ENCODE results near the gene GNGT1. TPM values are rescaled to one million over a fixed set of nuclear protein-coding genes. Genes with fewer than 3 reads are reported as not detected.

The GNGT1 gene
- total and polyA plus RNA-seq, 7 experiments from 2014 or later, result not detected

DNA sequence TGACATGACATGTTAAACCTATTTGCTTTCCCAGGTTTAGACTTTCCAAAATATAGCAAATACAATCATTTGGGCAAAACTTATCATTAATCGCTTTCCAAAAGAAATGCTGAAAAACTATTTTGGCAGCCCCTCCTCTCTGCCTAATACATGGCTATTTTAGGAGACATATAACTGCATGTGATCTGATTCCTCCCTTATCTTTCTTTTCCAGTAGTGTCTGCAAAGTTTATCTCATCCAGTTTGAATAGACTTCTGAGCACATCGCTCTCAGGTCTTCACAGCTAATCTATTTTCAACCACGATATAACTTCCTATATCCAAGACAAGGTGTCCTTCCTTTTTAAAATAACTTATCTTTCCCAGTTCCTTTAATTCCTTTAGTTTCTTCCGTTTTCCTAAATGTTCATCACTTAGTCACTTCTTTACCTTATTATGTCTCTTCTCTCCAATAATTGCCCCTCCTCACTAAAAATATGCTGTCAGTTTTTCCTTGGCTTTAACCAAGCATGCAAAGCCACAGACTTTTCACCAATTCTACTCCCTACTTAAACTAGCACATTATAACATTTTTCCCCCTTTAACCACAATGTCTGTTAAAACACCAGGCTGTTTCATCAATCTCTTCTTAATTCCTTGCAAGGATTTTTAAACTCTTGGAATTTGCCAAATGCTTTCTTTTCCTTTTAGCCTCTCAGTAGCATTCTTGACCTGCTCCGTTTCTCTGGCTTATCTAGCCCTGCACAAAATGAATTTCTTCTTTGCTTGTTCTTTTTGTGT, 39.6 kb downstream of the GNGT1 start:
- Histone ChIP-seq H3K36me3 (ENCODE audit: control insufficient read depth in 2 of 3, insufficient read depth in 3 of 3, low read length in 3 of 3) (no peaks in the 10 kb centered on the region), H3K9me3 (ENCODE audit: control insufficient read depth in 2 of 3, low read length in 3 of 3) (no peaks in the 10 kb centered on the region), H3K27me3 (ENCODE audit: control insufficient read depth in 2 of 2, insufficient read depth in 2 of 2, low read length in 2 of 2) (no peaks in the 10 kb centered on the region), H3K4me3 (ENCODE audit: low read length) (no peak overlapping the region), H3K27ac (ENCODE audit: low read depth, low read length) (no peak overlapping the region), H3K4me1 (ENCODE audit: control insufficient read depth in 2 of 2, insufficient read depth in 2 of 2, low read length in 2 of 2) (no peaks in the 10 kb centered on the region)
- ChIA-PET CTCF (no interaction called here), POLR2A (no interaction called here)
- ATAC-seq, result no peak
- DNase-seq, result no peak
- Mint-ChIP-seq H3K36me3 (no peaks in the 10 kb centered on the region), H3K4me1 (no peaks in the 10 kb centered on the region), H3K27ac (no peak overlapping the region), H3K27me3 (peaks cover 5 to 7% (median 6%) of the 10 kb centered on the region in 5 donors), H3K9me3 (peaks cover 0 to under 1% (median 0%) of the 10 kb centered on the region in 11 donors), H3K4me3 (no peak overlapping the region)
- intact Hi-C loops (cut with micrococcal nuclease), result no loop called here

DNA sequence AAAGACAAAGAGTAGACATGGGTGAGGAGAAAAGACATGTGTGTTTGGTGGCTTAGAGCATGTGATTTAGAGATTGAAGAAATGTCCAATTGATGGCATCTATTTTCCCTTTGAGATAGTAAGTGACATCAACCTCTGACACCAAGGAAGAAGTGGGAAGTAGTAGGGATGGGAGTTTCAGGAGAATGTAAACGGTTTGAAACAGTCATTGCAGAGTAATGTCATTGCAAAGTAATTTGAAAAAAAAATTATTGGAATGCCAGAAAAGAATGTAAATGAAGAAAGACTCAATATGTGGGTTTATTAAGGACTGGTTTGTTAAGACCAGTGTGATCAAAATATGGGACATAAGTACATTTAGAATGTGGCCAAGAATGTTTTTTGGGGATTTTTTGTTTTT, 41.7 kb downstream of the GNGT1 start:
- H3K27me3 ChIP-seq (ENCODE audit: control insufficient read depth in 2 of 2, insufficient read depth in 2 of 2, low read length in 2 of 2), result no peaks in the 10 kb centered on the region
- Mint-ChIP-seq H3K36me3 (no peaks in the 10 kb centered on the region), H3K9me3 (no peaks in the 10 kb centered on the region), H3K4me3 (no peak overlapping the region), H3K4me1 (no peaks in the 10 kb centered on the region), H3K27me3 (peaks cover 3 to 7% (median 5%) of the 10 kb centered on the region in 5 donors), H3K27ac (no peak overlapping the region)
- ATAC-seq (no peak), DNase-seq (no peak)
- H3K9me3 ChIP-seq (ENCODE audit: control insufficient read depth in 2 of 3, low read length in 3 of 3), result no peaks in the 10 kb centered on the region
- H3K27ac ChIP-seq (ENCODE audit: low read depth, low read length), result no peak overlapping the region
- CTCF ChIA-PET, result no interaction called here
- intact Hi-C loops (cut with micrococcal nuclease), result no loop called here
- H3K36me3 ChIP-seq (ENCODE audit: control insufficient read depth in 2 of 3, insufficient read depth in 3 of 3, low read length in 3 of 3), result no peaks in the 10 kb centered on the region
- H3K4me3 ChIP-seq (ENCODE audit: low read length), result no peak overlapping the region
- POLR2A ChIA-PET, result interaction anchor here (0.6 kb wide), 1 partner anchor 617 kb away, joined by 6 read pairs; no protein-coding TSS in a partner anchor
- H3K4me1 ChIP-seq (ENCODE audit: control insufficient read depth in 2 of 2, insufficient read depth in 2 of 2, low read length in 2 of 2), result no peaks in the 10 kb centered on the region

DNA sequence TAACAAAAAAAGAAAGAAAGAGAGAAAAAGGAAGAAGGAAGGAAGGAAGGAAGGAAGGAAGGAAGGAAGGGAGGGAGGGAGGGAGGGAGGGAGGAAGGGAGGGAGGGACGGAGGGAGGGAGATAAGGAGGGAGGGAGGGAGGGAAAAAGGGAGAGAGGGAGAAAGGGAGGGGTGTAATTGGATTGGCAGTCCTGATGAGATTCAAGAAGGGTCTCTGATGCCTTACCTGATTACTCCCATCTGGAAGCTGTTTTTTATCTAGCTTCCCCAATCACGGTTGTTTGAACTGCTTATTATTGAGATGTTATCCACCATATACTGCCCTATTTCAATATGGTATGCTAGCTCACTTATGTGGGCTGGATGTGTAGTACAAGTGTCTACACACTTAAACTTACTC, 42.5 kb downstream of the GNGT1 start:
- H3K4me1 ChIP-seq (ENCODE audit: control insufficient read depth in 2 of 2, insufficient read depth in 2 of 2, low read length in 2 of 2), result no peaks in the 10 kb centered on the region
- Mint-ChIP-seq H3K9me3 (no peaks in the 10 kb centered on the region), H3K4me1 (no peaks in the 10 kb centered on the region), H3K4me3 (no peak overlapping the region), H3K27me3 (peaks cover 0 to 5% (median 4%) of the 10 kb centered on the region in 5 donors), H3K36me3 (no peaks in the 10 kb centered on the region), H3K27ac (no peak overlapping the region)
- ATAC-seq (no peak), DNase-seq (no peak)
- H3K4me3 ChIP-seq (ENCODE audit: low read length), result no peak overlapping the region
- ChIA-PET POLR2A (no interaction called here), CTCF (no interaction called here)
- H3K27ac ChIP-seq (ENCODE audit: low read depth, low read length), result no peak overlapping the region
- H3K27me3 ChIP-seq (ENCODE audit: control insufficient read depth in 2 of 2, insufficient read depth in 2 of 2, low read length in 2 of 2), result no peaks in the 10 kb centered on the region
- no peaks in the 10 kb centered on the region for H3K36me3 ChIP-seq (ENCODE audit: control insufficient read depth in 2 of 3, insufficient read depth in 3 of 3, low read length in 3 of 3)
- H3K9me3 ChIP-seq (ENCODE audit: control insufficient read depth in 2 of 3, low read length in 3 of 3), result no peaks in the 10 kb centered on the region
- intact Hi-C loops (cut with micrococcal nuclease), result no loop called here

DNA sequence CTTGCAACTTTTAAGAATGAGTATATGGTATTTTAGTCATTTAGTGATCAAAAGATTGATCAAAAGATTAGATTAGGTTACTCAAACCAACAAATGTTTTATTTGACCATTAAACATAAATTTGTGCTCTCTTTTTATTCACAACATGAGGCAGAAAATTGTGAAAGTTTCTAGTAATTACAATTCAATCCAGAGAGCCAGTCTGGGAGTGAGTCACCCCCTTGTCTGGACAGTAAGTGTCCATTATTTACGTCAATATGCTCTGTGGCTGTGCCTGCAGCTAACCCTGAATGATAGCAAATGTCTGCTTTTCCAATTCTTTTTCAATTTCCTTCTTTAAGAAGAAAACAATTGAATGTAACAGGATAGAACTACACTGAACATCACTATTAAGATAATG, 43.1 kb downstream of the GNGT1 start:
- H3K27me3 Mint-ChIP-seq, result peaks cover 0 to 5% (median 0%) of the 10 kb centered on the region in 5 donors
- ChIA-PET POLR2A (no interaction called here), CTCF (no interaction called here)
- no peak for ATAC-seq
- no peaks in the 10 kb centered on the region for H3K4me1 Mint-ChIP-seq
- H3K4me3 ChIP-seq (ENCODE audit: low read length), result no peak overlapping the region
- no peak overlapping the region for H3K4me3 Mint-ChIP-seq
- H3K27ac ChIP-seq (ENCODE audit: low read depth, low read length), result no peak overlapping the region
- no peaks in the 10 kb centered on the region for H3K36me3 ChIP-seq (ENCODE audit: control insufficient read depth in 2 of 3, insufficient read depth in 3 of 3, low read length in 3 of 3)
- intact Hi-C loops (cut with micrococcal nuclease), result no loop called here
- no peak for DNase-seq
- no peak overlapping the region for H3K27ac Mint-ChIP-seq
- H3K9me3 Mint-ChIP-seq, result no peaks in the 10 kb centered on the region
- no peaks in the 10 kb centered on the region for H3K4me1 ChIP-seq (ENCODE audit: control insufficient read depth in 2 of 2, insufficient read depth in 2 of 2, low read length in 2 of 2)
- H3K36me3 Mint-ChIP-seq, result no peaks in the 10 kb centered on the region
- no peaks in the 10 kb centered on the region for H3K27me3 ChIP-seq (ENCODE audit: control insufficient read depth in 2 of 2, insufficient read depth in 2 of 2, low read length in 2 of 2)
- H3K9me3 ChIP-seq (ENCODE audit: control insufficient read depth in 2 of 3, low read length in 3 of 3), result no peaks in the 10 kb centered on the region

DNA sequence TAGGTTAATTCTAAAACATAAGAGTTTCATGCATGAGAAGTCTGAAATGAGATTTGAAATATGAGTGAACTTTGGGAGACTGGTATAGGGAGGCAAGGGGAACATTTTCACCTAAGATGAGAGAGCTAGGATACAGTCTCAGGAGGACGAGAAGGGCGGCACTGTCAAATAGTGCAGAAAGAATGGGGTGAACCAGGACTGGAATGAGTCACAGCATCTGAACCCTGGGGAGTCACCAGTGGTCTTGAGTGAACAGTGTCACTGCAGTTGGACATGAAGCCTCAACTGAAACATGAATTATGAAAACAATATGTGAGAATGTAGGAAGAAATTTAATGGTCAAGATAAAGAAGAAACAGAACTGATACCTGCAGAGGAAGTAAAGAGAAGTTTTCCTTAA, 48.9 kb downstream of the GNGT1 start:
- POLR2A ChIA-PET, result no interaction called here
- no peak overlapping the region for H3K27ac Mint-ChIP-seq

DNA sequence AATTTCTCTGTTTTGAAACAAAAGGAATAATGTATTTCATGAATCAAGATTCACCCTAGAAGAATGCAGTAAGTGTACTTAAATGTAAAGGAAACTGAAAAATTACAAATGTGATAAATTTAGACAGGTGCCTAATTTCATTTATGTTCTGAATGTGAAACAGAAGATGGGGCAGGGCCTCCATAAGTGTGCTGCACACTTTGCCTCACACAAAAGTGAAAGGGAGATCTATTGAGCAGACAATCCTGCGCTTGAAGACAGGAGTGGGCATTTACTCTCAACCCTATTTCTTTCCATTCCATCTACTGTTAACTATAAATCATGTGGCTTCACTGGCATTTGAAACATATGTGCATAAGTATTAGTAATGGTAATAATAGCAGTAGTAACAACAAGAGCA, 51.4 kb downstream of the GNGT1 start:
- CTCF ChIA-PET, result no interaction called here
- Histone ChIP-seq H3K36me3 (ENCODE audit: control insufficient read depth in 2 of 3, insufficient read depth in 3 of 3, low read length in 3 of 3) (no peaks in the 10 kb centered on the region), H3K27me3 (ENCODE audit: control insufficient read depth in 2 of 2, insufficient read depth in 2 of 2, low read length in 2 of 2) (no peaks in the 10 kb centered on the region), H3K4me1 (ENCODE audit: control insufficient read depth in 2 of 2, insufficient read depth in 2 of 2, low read length in 2 of 2) (no peaks in the 10 kb centered on the region), H3K9me3 (ENCODE audit: control insufficient read depth in 2 of 3, low read length in 3 of 3) (no peaks in the 10 kb centered on the region), H3K27ac (ENCODE audit: low read depth, low read length) (no peak overlapping the region), H3K4me3 (ENCODE audit: low read length) (no peak overlapping the region)
- H3K9me3 Mint-ChIP-seq, result no peaks in the 10 kb centered on the region
- no peak for ATAC-seq
- POLR2A ChIA-PET, result no interaction called here
- no peak for DNase-seq
- no peak overlapping the region for H3K4me3 Mint-ChIP-seq
- no peaks in the 10 kb centered on the region for H3K27me3 Mint-ChIP-seq
- H3K4me1 Mint-ChIP-seq, result no peaks in the 10 kb centered on the region
- no peak overlapping the region for H3K27ac Mint-ChIP-seq
- H3K36me3 Mint-ChIP-seq, result no peaks in the 10 kb centered on the region
- intact Hi-C loops (cut with micrococcal nuclease), result no loop called here

More for the DNA sequence above, 48.9 kb downstream of the GNGT1 start:
- intact Hi-C loops (cut with micrococcal nuclease), result no loop called here
- Histone ChIP-seq H3K4me3 (ENCODE audit: low read length) (no peak overlapping the region), H3K27ac (ENCODE audit: low read depth, low read length) (no peak overlapping the region), H3K9me3 (ENCODE audit: control insufficient read depth in 2 of 3, low read length in 3 of 3) (no peaks in the 10 kb centered on the region), H3K27me3 (ENCODE audit: control insufficient read depth in 2 of 2, insufficient read depth in 2 of 2, low read length in 2 of 2) (no peaks in the 10 kb centered on the region), H3K4me1 (ENCODE audit: control insufficient read depth in 2 of 2, insufficient read depth in 2 of 2, low read length in 2 of 2) (no peaks in the 10 kb centered on the region), H3K36me3 (ENCODE audit: control insufficient read depth in 2 of 3, insufficient read depth in 3 of 3, low read length in 3 of 3) (no peaks in the 10 kb centered on the region)
- H3K27me3 Mint-ChIP-seq, result no peaks in the 10 kb centered on the region
- no peak overlapping the region for H3K4me3 Mint-ChIP-seq
- ATAC-seq (no peak), DNase-seq (no peak)
- H3K4me1 Mint-ChIP-seq, result no peaks in the 10 kb centered on the region
- no peaks in the 10 kb centered on the region for H3K36me3 Mint-ChIP-seq
- CTCF ChIA-PET, result no interaction called here
- no peaks in the 10 kb centered on the region for H3K9me3 Mint-ChIP-seq

DNA sequence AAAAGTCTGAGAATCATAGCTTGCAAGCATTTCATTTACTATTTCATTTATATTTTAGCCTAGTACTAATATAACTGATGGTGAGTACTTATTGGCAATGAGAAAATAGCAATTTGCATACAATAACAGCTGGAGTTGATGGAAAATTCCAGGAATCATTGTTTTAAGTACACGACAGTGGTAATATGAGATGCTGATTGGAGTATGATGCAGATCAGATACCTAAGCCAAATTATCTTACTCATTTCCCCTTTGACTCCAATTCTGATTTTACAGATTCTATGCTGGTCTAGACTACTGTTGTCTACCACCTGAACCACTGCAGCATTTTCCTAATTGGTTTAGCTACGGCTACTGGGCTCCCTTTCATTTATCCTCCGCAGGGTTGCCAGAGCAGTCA, 51.8 kb downstream of the GNGT1 start:
- H3K27me3 Mint-ChIP-seq, result no peaks in the 10 kb centered on the region
- no peak overlapping the region for H3K4me3 ChIP-seq (ENCODE audit: low read length)
- no peaks in the 10 kb centered on the region for H3K27me3 ChIP-seq (ENCODE audit: control insufficient read depth in 2 of 2, insufficient read depth in 2 of 2, low read length in 2 of 2)
- H3K9me3 Mint-ChIP-seq, result no peaks in the 10 kb centered on the region
- ATAC-seq (no peak), DNase-seq (no peak)
- H3K9me3 ChIP-seq (ENCODE audit: control insufficient read depth in 2 of 3, low read length in 3 of 3), result no peaks in the 10 kb centered on the region
- H3K4me1 Mint-ChIP-seq, result no peaks in the 10 kb centered on the region
- H3K36me3 Mint-ChIP-seq, result no peaks in the 10 kb centered on the region
- no peak overlapping the region for H3K4me3 Mint-ChIP-seq
- intact Hi-C loops (cut with micrococcal nuclease), result no loop called here
- no peak overlapping the region for H3K27ac Mint-ChIP-seq
- ChIA-PET POLR2A (no interaction called here), CTCF (no interaction called here)
- no peaks in the 10 kb centered on the region for H3K4me1 ChIP-seq (ENCODE audit: control insufficient read depth in 2 of 2, insufficient read depth in 2 of 2, low read length in 2 of 2)
- H3K27ac ChIP-seq (ENCODE audit: low read depth, low read length), result no peak overlapping the region
- H3K36me3 ChIP-seq (ENCODE audit: control insufficient read depth in 2 of 3, insufficient read depth in 3 of 3, low read length in 3 of 3), result no peaks in the 10 kb centered on the region

Data from naive thymus-derived CD4-positive, alpha-beta T cell (primary cell).